Choroid plexus epithelial cell (primary cell): ENCODE measurements around the gene HEXIM2.
A peak's percentile ranks its signal among the peaks of the same experiment; 100 is the strongest.
"Not testable (repeated sequence)": the region's sequence is repeated elsewhere in the genome, so short reads cannot be mapped to it uniquely, and the experiment has no call there.

Experiments
- DNase-seq: peaks from one replicate; pipeline ENCODE4 v3.0.0-alpha.2; 2010; ENCODE audit warnings: low read depth
- H3K4me3 ChIP-seq: 2 replicates; pipeline ENCODE4 v1.5.1; 2011; ENCODE audit warnings: low read depth, mild to moderate bottlenecking, control low read depth, low read length, moderate library complexity
- CTCF ChIP-seq: conservative IDR thresholded peaks from 2 replicates; pipeline ENCODE4 v1.5.1; 2011; ENCODE audit warnings: low read depth, mild to moderate bottlenecking, control low read depth, inconsistent platforms, low read length, moderate library complexity

Gene HEXIM2

DNA sequence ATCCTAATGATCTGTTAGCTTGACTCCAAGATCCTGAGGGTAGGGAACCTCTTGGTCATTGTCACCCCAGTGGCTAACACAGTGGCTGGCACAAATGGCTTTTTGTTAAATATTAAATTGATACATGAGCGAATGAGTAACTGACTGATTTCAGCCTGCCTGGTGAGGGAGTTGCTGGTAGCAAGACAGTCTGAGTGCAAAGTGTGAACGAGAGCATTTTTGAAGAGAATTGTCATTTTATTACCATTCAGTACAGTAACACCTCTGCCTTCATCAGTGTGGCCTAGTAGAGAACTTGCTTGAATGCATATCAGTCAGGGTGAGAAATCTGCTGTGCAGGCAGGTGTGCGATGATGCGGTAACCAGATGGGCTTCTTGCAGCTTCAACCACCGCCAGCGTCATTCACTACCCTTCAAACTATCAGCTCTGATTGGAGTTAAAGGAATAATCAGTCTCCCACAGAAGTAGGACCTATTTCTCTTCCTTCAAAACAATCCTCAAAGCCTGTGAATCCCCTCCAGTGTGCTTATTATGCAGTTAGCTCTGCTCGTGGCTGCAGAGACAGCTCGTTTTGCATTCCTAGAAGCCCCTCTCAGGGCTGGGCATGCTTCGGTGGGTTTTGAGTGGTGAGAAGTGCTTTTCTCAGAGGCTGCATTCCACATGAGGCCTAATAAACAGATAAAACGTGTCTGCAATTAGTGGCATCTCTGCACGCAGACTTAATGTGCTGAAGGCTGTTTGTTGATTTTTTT is 29.0 kb downstream of the HEXIM2 start:
- TF ChIP-seq CTCF: no peak
- DNase-seq: no peak
- H3K4me3 ChIP-seq: no peak overlapping the region

DNA sequence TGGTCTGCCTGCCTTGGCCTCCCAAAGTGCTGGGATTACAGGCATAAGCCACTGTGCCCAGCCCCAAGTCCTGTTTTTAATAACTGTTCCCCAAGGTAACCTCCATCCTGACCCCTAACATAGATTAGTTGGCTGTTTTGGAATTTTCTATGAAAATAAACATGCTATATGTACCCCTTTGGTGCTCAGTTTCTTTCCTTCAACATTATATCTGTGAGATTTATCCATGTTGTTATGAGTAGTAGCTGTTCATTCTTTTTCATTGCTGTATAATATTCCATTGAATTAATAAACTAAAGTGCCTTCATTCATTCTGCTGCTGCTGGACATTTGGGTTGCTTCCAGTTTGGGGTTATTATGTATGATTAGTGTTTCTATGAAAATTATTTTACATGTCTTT is 33.7 kb downstream of the HEXIM2 start:
- TF ChIP-seq CTCF: no peak
- DNase-seq: no peak
- no peak overlapping the region for H3K4me3 ChIP-seq

GRCh38 chr17:45197108-45197507 is 35.4 kb downstream of the HEXIM2 start:
- no peak for TF ChIP-seq CTCF
- no peak overlapping the region for H3K4me3 ChIP-seq
- no peak for DNase-seq

DNA sequence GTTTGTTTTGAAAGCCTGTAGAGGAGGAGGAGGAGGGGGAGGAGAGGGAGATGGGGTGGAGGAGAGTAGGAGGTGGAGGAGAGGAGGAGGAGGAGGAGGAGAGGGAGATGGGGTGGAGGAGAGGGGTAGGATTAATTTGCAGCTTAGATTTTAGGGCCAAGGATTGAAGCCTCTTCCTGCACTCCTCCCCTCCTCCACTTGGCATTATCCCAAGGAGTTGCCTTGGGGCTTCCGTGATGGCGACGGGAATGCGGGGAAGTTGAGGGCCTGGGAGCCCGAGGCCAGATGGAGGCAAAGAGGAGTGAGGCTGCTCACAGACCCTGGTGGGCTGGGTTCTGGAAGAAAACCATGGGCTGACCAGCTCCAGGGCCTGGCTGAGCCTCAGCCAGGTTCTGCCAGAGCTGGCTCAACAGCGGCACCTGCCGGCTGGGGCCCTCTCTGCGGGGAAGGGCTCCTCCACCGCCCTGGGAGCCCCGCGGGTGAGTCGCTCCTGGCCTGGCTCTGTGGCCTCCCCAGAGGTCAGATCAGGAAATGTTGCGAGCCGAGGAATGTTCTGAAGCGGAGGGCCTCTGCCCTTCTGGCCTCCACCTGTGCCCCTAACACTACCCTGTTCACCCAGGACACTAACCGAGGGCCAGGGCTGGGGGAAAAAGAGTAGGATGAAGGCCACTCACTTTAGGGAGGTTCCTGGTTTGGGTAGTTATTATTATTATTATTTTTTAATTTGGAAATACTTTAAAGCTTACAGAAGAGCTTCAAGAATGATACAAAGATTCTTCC is 36.1 kb downstream of the HEXIM2 start:
- peak; percentile 97 for TF ChIP-seq CTCF
- DNase-seq: peak; percentile 84
- H3K4me3 ChIP-seq: peak overlapping the region; percentile 26

DNA sequence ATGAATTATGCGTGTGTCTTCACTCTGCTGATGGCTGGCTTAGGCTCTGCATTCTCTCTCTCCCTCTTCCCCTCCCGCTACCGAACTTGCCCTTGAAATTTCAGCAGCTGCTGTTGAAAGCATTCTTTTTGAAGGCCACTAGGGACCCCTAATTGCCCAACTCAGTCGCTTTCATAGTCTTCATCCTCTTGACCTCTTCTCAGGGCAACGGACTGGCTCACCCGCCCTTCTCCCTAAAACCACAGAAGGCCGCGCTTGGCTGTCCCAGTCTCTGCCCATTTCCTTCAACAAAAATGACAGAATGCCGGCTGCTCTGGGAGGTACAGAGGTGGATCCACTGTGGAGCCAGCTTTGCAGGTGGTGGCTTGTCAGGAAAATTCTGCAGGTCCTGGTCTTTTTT is 39.0 kb downstream of the HEXIM2 start:
- no peak overlapping the region for H3K4me3 ChIP-seq
- DNase-seq: peak; percentile 39
- TF ChIP-seq CTCF: peak; percentile 15

GRCh38 chr17:45201457-45201856 is 39.8 kb downstream of the HEXIM2 start:
- TF ChIP-seq CTCF: no peak
- no peak overlapping the region for H3K4me3 ChIP-seq

DNA sequence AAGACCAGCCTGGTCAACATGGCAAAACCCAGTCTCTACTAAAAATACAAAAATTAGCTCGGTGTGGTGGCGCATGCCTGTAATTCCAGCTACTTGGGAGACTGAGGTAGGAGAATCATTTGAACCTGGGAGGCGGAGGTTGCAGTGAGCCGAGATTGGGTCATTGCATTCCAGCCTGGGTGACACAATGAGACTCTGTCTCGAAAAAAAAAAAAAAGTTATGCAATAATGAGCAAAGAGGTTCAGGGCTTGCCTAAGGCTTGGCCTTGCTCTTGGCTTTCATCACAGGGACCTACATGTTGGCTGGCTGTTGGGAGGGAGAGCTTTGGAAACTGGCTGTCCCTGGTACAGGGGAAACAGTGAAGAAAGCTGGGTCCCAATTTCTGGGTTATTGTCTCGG is 40.2 kb downstream of the HEXIM2 start:
- H3K4me3 ChIP-seq: not testable (repeated sequence)
- DNase-seq: peak; percentile 48

More at GRCh38 chr17:45201457-45201856, 39.8 kb downstream of the HEXIM2 start:
- DNase-seq: no peak
